SK-N-SH treated with all-trans-retinoic acid at 6 μM for 48 hours (cell line): Measurements from ENCODE around the gene CEBPB.

Source experiments
- ARNTL ChIP-seq: fragments of 450-650 bp; formaldehyde crosslinking; IDR thresholded peaks from 2 replicates; pipeline ENCODE4 v1.5.0; 2020; ENCODE audit warnings: low read depth, mild to moderate bottlenecking, moderate library complexity, borderline replicate concordance
- CREB5 ChIP-seq: fragments of 250-450 bp; sonication (Bioruptor Pico); IDR thresholded peaks from 2 replicates; pipeline ENCODE4 v1.5.1; 2020; ENCODE audit warnings: low read depth, mild to moderate bottlenecking, moderate library complexity
- ESRRG ChIP-seq: fragments of 250-450 bp; sonication (Bioruptor Pico); IDR thresholded peaks from 2 replicates; pipeline ENCODE4 v1.6.1; 2021; ENCODE audit warnings: mild to moderate bottlenecking
- GLIS3 ChIP-seq: fragments of 250-450 bp; sonication (Bioruptor Pico); IDR thresholded peaks from 2 replicates; pipeline ENCODE4 v1.5.0; 2020; ENCODE audit warnings: mild to moderate bottlenecking, moderate library complexity
- ISL1 ChIP-seq: fragments of 250-450 bp; sonication (Bioruptor Pico); IDR thresholded peaks from 2 replicates; pipeline ENCODE4 v2.1.2; 2022; ENCODE audit warnings: mild to moderate bottlenecking, moderate library complexity
- PATZ1 ChIP-seq: fragments of 250-450 bp; sonication (Bioruptor Pico); IDR thresholded peaks from 2 replicates; pipeline ENCODE4 v1.8.0; 2020; ENCODE audit warnings: mild to moderate bottlenecking, moderate library complexity, borderline replicate concordance
- POU6F1 ChIP-seq: fragments of 250-450 bp; sonication (Bioruptor Pico); IDR thresholded peaks from 2 replicates; pipeline ENCODE4 v1.8.0; 2021; ENCODE audit warnings: low read depth, mild to moderate bottlenecking, moderate library complexity, borderline replicate concordance
- TOX ChIP-seq: fragments of 250-450 bp; sonication (Bioruptor Pico); IDR thresholded peaks from 2 replicates; pipeline ENCODE4 v1.8.0; 2021; ENCODE audit warnings: mild to moderate bottlenecking, moderate library complexity, borderline replicate concordance
- ZFP3 ChIP-seq: fragments of 250-450 bp; sonication (Bioruptor Pico); IDR thresholded peaks from 2 replicates; pipeline ENCODE4 v1.5.0; 2020; ENCODE audit warnings: mild to moderate bottlenecking, moderate library complexity
- ZNF70 ChIP-seq: fragments of 450-650 bp; formaldehyde crosslinking; IDR thresholded peaks from 2 replicates; pipeline ENCODE4 v1.5.0; 2020; ENCODE audit warnings: mild to moderate bottlenecking, moderate library complexity
- ZNF8 ChIP-seq: fragments of 450-650 bp; formaldehyde crosslinking; IDR thresholded peaks from 2 replicates; pipeline ENCODE4 v1.5.0; 2020; ENCODE audit warnings: mild to moderate bottlenecking, moderate library complexity
- TF ChIP-seq, protein P1 (sequence below): fragments of 250-450 bp; sonication (Bioruptor Pico); IDR thresholded peaks from 2 replicates; pipeline ENCODE4 v1.5.1; 2021; ENCODE audit warnings: mild to moderate bottlenecking, moderate library complexity

DNA sequence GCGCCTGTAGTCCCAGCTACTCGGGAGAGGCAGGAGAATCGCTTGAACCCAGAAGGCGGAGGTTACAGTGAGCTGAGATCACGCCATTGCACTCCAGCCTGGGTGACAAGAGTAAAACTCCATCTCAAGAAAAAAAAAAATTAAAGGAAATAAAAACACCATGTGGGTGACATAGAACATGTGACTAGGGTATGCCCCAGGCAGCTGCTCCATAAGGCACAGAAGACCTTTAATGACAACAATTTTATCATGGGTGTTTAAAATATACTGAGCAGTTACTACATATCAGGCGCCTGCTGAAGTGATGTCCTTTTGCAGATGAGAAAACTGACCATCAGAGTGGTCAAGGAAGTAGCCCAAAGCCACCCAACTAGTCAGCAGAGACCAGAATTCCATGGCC is 45.1 kb upstream of the CEBPB start:
- TF ChIP-seq ARNTL (CRISPR knock-in tag) (no peak), ZNF8 (CRISPR knock-in tag) (no peak), ZFP3 (CRISPR knock-in tag) (no peak), ISL1 (CRISPR knock-in tag) (no peak), PATZ1 (no peak), ESRRG (CRISPR knock-in tag) (no peak), POU6F1 (CRISPR knock-in tag) (no peak), TOX (no peak), CREB5 (CRISPR knock-in tag) (no peak), GLIS3 (CRISPR knock-in tag) (no peak), ZNF70 (CRISPR knock-in tag) (no peak)
- TF ChIP-seq, protein P1, sequence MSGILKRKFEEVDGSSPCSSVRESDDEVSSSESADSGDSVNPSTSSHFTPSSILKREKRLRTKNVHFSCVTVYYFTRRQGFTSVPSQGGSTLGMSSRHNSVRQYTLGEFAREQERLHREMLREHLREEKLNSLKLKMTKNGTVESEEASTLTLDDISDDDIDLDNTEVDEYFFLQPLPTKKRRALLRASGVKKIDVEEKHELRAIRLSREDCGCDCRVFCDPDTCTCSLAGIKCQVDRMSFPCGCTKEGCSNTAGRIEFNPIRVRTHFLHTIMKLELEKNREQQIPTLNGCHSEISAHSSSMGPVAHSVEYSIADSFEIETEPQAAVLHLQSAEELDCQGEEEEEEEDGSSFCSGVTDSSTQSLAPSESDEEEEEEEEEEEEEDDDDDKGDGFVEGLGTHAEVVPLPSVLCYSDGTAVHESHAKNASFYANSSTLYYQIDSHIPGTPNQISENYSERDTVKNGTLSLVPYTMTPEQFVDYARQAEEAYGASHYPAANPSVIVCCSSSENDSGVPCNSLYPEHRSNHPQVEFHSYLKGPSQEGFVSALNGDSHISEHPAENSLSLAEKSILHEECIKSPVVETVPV (CRISPR knock-in tag): no peak
